Suppressor macrophage (primary cell): ENCODE results near the gene PRDM13.
"Not testable (repeated sequence)": the region's sequence is repeated elsewhere in the genome, so short reads cannot be mapped to it uniquely, and the experiment has no call there.

Experiments
- DNase-seq, 4 experiments: peaks; one replicate each; pipeline ENCODE4 v3.0.0-alpha.2; 2020 to 2022

PRDM13 gene

GRCh38 chr6:99629293-99629692, 22.7 kb downstream of the PRDM13 start:
- no peak for DNase-seq

GRCh38 chr6:99637629-99638028, 31.0 kb downstream of the PRDM13 start:
- no peak for DNase-seq

GRCh38 chr6:99638358-99638757, 31.7 kb downstream of the PRDM13 start:
- not testable (repeated sequence) for DNase-seq

- DNase-seq: no peak
Observed at GRCh38 chr6:99641270-99641669, 34.6 kb downstream of the PRDM13 start.

- no peak for DNase-seq
Observed at GRCh38 chr6:99645986-99646385, 39.4 kb downstream of the PRDM13 start.

DNA sequence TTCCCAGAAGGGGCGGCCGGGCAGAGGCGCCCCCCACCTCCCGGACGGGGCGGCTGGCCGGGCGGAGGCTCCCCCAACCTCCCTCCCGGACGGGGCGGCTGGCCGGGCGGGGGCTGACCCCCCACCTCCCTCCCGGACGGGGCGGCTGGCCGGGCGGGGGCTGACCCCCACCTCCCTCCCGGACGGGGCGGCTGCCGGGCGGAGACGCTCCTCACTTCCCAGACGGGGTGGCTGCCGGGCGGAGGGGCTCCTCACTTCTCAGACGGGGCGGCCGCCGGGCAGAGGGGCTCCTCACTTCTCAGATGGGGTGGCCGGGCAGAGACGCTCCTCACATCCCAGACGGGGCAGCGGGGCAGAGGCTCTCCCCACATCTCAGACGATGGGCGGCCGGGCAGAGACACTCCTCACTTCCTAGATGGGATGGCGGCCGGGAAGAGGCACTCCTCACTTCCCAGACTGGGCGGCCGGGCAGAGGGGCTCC, 43.5 kb downstream of the PRDM13 start:
- DNase-seq: not testable (repeated sequence)

GRCh38 chr6:99660206-99660605, 53.6 kb downstream of the PRDM13 start:
- DNase-seq: no peak

DNA sequence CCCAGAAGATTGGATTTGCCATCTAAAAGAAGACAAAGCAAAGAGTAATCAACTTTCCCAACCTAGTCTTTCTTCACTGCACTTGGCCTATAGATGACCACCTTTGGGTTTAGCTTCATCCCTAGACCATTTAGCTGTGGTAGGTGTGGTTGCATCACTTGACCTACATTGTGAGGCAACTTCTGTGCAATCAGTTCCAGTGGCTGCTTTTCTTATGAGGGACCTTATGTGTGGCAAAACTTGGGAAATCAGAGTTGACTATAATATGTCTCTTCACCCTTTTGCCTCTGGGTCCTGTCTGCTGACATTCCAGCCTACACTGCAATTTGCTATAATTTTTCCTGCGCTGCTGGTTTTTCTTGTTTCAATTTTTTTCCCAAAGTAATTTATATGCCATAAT, 55.2 kb downstream of the PRDM13 start:
- DNase-seq: no peak

GRCh38 chr6:99662616-99663015, 56.0 kb downstream of the PRDM13 start:
- DNase-seq: no peak
